Activated T-helper 1 cell treated with anti-CD3 and anti-CD28 coated beads, Interleukin-2, amount 50 U/mL, for 16 hours (primary cell): ENCODE measurements around the gene COL6A2.

ENCODE experiments used
- DNase-seq, 2 donors: peaks; one replicate each; pipeline ENCODE4 v3.0.0-alpha.2; 2020; ENCODE audit warnings: low read depth in 1 of 2, low spot score in 1 of 2

COL6A2 gene

GRCh38 chr21:46112725-46113215 lies 14.9 kb downstream of the COL6A2 start:
- DNase-seq, result no peak

GRCh38 chr21:46113497-46114176 lies 15.7 kb downstream of the COL6A2 start:
- DNase-seq, result no peak

GRCh38 chr21:46114963-46115362 lies 17.1 kb downstream of the COL6A2 start:
- DNase-seq, result no peak

- no peak for DNase-seq
Observed at GRCh38 chr21:46115441-46116188, 17.7 kb downstream of the COL6A2 start.

- no peak for DNase-seq
Observed at GRCh38 chr21:46116189-46116775, 18.4 kb downstream of the COL6A2 start.

- DNase-seq, result no peak
Observed at GRCh38 chr21:46116776-46117585, 19.1 kb downstream of the COL6A2 start.

- DNase-seq, result peak in 1 of 2 donors; percentile 2
Observed at GRCh38 chr21:46117586-46118315, 19.8 kb downstream of the COL6A2 start.

GRCh38 chr21:46118316-46119143 lies 20.6 kb downstream of the COL6A2 start:
- DNase-seq, result peak in 1 of 2 donors; percentile 2

GRCh38 chr21:46119144-46119636 lies 21.3 kb downstream of the COL6A2 start:
- DNase-seq, result peak in 1 of 2 donors; percentile 3

GRCh38 chr21:46119637-46120271 lies 21.8 kb downstream of the COL6A2 start:
- DNase-seq, result peak in 1 of 2 donors; percentile 2

GRCh38 chr21:46120301-46121285 lies 22.7 kb downstream of the COL6A2 start:
- DNase-seq, result no peak

- DNase-seq, result no peak
Observed at GRCh38 chr21:46121286-46122221, 23.6 kb downstream of the COL6A2 start.

- no peak for DNase-seq
Observed at GRCh38 chr21:46122237-46122671, 24.3 kb downstream of the COL6A2 start.

- peak in 1 of 2 donors; percentile 1 for DNase-seq
Observed at GRCh38 chr21:46122758-46123683, 25.1 kb downstream of the COL6A2 start.

- no peak for DNase-seq
Observed at GRCh38 chr21:46124083-46124925, 26.4 kb downstream of the COL6A2 start.
